Measurements from ENCODE around the gene RUFY1.
"Not testable (repeated sequence)": the region's sequence is repeated elsewhere in the genome, so short reads cannot be mapped to it uniquely, and the experiment has no call there.

RUFY1 gene

DNA sequence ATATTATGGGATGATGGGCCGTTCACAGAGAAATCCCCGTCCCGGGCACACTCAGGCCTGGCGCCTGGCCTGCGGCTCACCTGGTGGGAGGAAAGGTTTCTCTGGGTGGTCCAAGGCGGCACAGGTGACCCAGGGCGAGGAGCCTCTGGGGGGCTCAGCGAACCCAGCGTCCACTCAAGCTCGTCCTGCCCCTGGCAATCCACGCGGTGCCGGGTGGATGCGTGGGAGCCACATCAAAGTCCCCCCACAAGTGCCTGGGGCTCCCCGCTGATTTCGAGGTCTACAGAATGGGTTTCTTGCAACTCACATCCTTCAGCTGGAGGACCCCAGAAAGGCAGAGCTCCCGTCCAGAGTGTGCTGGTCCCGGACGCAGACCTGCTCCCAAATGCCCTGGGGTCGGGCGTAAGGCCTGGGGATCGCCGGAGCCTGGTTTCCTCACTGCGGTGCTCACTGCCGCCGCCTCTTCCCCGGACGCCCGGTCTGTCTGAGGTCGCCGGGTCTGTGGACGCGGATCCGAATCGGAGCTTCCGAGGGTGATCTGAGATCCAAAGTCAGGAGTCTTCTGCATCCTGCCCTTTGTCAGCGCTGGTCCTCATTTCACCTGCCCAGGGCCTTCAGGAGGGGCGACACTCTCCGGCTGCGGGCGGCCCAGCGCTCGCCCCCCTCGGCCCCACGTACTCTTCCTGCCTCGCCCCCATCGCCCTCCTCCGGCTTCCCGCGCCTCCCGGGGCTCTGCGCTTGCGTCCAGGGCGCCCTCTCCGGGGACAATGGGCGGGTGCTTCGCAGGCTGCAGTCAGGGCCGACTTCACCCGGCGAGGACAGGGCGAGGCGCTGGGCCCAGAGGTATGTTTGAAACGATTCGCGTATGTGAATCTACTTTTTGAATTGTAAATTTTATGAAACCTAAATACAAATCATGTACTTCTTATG is 20.0 kb upstream of the RUFY1 start:
- in situ Hi-C loops (cut with MboI; ENCODE audit: low pct_unique_long_range_greater_than_20kb, low sequenced_read_pairs, unreplicated experiment): no loop called here
- TF ChIP-seq, protein P1, sequence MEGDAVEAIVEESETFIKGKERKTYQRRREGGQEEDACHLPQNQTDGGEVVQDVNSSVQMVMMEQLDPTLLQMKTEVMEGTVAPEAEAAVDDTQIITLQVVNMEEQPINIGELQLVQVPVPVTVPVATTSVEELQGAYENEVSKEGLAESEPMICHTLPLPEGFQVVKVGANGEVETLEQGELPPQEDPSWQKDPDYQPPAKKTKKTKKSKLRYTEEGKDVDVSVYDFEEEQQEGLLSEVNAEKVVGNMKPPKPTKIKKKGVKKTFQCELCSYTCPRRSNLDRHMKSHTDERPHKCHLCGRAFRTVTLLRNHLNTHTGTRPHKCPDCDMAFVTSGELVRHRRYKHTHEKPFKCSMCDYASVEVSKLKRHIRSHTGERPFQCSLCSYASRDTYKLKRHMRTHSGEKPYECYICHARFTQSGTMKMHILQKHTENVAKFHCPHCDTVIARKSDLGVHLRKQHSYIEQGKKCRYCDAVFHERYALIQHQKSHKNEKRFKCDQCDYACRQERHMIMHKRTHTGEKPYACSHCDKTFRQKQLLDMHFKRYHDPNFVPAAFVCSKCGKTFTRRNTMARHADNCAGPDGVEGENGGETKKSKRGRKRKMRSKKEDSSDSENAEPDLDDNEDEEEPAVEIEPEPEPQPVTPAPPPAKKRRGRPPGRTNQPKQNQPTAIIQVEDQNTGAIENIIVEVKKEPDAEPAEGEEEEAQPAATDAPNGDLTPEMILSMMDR (IDR thresholded peaks at IDR 0.05; ENCODE audit: extremely low read depth, insufficient read depth, missing control alignments): peak; percentile 42
- peak; percentile 88 for DNase-seq (ENCODE audit: low spot score)

GRCh38 chr5:179533024-179533423 is 17.3 kb upstream of the RUFY1 start:
- TF ChIP-seq, protein P1 (IDR thresholded peaks at IDR 0.05; ENCODE audit: extremely low read depth, insufficient read depth, missing control alignments): no peak
- no peak for DNase-seq (ENCODE audit: low spot score)
- in situ Hi-C loops (cut with MboI; ENCODE audit: low pct_unique_long_range_greater_than_20kb, low sequenced_read_pairs, unreplicated experiment): no loop called here

DNA sequence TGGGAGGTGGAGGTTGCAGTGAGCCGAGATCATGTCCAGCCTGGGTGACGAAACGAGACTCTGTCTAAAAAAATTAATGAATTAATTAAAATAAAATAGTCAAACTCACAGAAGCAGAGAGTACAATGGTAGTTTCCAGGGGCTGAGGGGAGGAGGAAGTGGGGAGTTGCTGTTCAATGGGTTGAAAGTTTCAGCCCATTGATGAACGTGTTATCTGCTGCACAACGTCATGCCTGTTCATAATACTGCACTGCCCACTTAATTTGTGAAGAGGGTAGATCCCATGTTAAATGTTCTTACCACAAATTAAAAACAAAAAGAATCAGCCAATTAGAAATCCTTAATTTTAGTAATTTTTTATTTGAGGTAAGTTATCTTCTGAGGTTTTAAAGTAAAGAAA is 16.4 kb upstream of the RUFY1 start:
- DNase-seq (ENCODE audit: low spot score): peak; percentile 70
- in situ Hi-C loops (cut with MboI; ENCODE audit: low pct_unique_long_range_greater_than_20kb, low sequenced_read_pairs, unreplicated experiment): no loop called here
- TF ChIP-seq, protein P1 (IDR thresholded peaks at IDR 0.05; ENCODE audit: extremely low read depth, insufficient read depth, missing control alignments): no peak

DNA sequence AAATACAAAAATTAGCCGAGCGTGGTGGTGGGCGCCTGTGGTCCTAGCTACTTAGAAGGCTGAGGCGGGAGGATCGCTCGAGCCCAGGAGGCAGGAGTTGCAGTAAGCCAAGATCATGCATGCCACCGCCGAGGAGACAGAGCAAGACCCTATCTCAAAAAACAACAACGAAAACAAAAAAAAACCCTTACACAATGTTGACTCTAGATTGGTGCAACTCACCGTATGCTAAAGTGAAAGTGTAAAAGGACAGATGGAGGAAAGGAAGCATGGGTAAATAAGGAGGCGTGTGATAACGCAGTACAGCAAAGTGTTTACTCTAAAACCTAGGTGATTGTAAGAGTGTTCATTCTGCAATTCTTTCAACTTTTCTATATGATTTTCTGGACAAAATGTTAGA is 15.9 kb upstream of the RUFY1 start:
- in situ Hi-C loops (cut with MboI; ENCODE audit: low pct_unique_long_range_greater_than_20kb, low sequenced_read_pairs, unreplicated experiment): no loop called here
- TF ChIP-seq, protein P1 (IDR thresholded peaks at IDR 0.05; ENCODE audit: extremely low read depth, insufficient read depth, missing control alignments): no peak
- peak; percentile 72 for DNase-seq (ENCODE audit: low spot score)

GRCh38 chr5:179536676-179537075 is 13.7 kb upstream of the RUFY1 start:
- TF ChIP-seq, protein P1 (IDR thresholded peaks at IDR 0.05; ENCODE audit: extremely low read depth, insufficient read depth, missing control alignments): no peak
- no peak for DNase-seq (ENCODE audit: low spot score)
- in situ Hi-C loops (cut with MboI; ENCODE audit: low pct_unique_long_range_greater_than_20kb, low sequenced_read_pairs, unreplicated experiment): no loop called here

DNA sequence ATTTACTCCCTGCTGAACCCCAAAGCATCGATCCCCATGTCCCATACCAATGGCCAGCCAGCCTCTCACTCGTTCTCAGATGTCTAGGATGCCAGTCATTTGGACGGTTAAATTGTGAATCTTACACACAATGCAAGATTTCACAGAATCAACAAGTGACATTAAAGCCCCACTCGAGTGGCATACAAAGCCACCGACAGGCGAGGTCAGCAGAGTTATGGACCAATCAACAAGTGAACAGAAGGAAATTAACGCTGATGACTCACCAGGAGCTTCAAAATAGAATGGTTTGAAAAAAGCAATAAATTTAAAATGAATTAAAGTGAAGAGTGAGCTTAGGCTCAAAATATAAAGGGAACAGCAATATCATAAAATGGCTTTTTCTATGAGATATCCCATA is 8.2 kb upstream of the RUFY1 start:
- no peak for DNase-seq (ENCODE audit: low spot score)

DNA sequence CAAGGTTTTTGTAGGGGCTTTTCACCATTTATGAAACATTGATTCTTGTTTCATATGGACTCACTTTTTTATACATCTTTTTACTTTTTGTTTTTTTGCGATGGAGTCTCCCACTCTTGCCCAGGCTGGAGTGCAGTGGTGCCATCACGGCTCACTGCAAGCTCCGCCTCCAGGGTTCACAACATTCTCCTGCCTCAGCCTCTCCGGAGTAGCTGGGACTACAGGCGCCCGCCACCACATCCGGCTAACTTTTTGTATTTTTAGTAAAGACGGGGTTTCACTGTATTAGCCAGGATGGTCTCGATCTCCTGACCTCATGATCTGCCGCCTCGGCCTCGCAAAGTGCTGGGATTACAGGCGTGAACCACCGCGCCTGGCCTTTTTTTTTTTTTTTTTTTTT is 7.1 kb upstream of the RUFY1 start:
- in situ Hi-C loops (cut with MboI; ENCODE audit: low pct_unique_long_range_greater_than_20kb, low sequenced_read_pairs, unreplicated experiment): not testable (repeated sequence)

More for the DNA sequence above, 8.2 kb upstream of the RUFY1 start:
- TF ChIP-seq, protein P1 (IDR thresholded peaks at IDR 0.05; ENCODE audit: extremely low read depth, insufficient read depth, missing control alignments): no peak
- in situ Hi-C loops (cut with MboI; ENCODE audit: low pct_unique_long_range_greater_than_20kb, low sequenced_read_pairs, unreplicated experiment): no loop called here

More for the DNA sequence above, 7.1 kb upstream of the RUFY1 start:
- DNase-seq (ENCODE audit: low spot score): not testable (repeated sequence)

All from GM13977 (cell line).